HCT116 (cell line): ENCODE data around the gene WDR93. TPM values are rescaled to one million over a fixed set of nuclear protein-coding genes. Genes with fewer than 3 reads are reported as not detected.

Source experiments
- ATAC-seq: fragments of 200-7000 bp; cut with Tn5 transposase; 2 replicates; pipeline ENCODE4 v1.9.1; 2020; ENCODE audit warnings: mild to moderate bottlenecking, moderate library complexity
- BruUV-seq: library from RNA; stranded (reverse); fragments of 400-500 nt; replicated peaks from 2 replicates; lab custom pipeline; 2021; lab: Mats Ljungman, UMichigan
- CTCF ChIA-PET: fragments of 300-600 bp; sonication (Branson Sonifier 250); formaldehyde crosslinking; loops from one replicate; lab custom pipeline; 2021; ENCODE audit warnings: antibody characterized with exemption; lab: Charles Lee
- POLR2A ChIA-PET: fragments of 300-600, 350-600 bp; sonication (Branson Sonifier 250); formaldehyde crosslinking; loops from one replicate; lab custom pipeline; 2021; ENCODE audit warnings: antibody characterized with exemption; lab: Charles Lee
- RAD21 ChIA-PET, 2 experiments: fragments of 300-600 bp; sonication (Branson Sonifier 250); formaldehyde crosslinking; loops; one replicate each; lab custom pipeline; 2023; ENCODE audit warnings: low total read pairs in 2 of 2; ENCODE audit not compliant: uncharacterized antibody in 2 of 2, unreplicated experiment in 2 of 2, low non-redundant PET in 1 of 2; lab: Charles Lee
- DNase-seq: peaks from one replicate; pipeline ENCODE4 v3.0.0-alpha.2; 2010; ENCODE audit warnings: low read depth, low spot score
- H2AFZ ChIP-seq: fragments of 200-600 bp; shearing (Covaris generic), sonication (generic); 2 replicates; pipeline ENCODE4 v1.6.1; 2017; ENCODE audit warnings: low read depth, mixed run types, mixed read lengths, antibody characterized with exemption, low read length; ENCODE audit not compliant: poor library complexity, severe bottlenecking
- H3K27ac ChIP-seq: 2 replicates; pipeline ENCODE4 v1.5.1; 2012; ENCODE audit warnings: low read depth, low read length
- H3K27me3 ChIP-seq: fragments of 200-600 bp; sonication (generic); 2 replicates; pipeline ENCODE4 v1.6.1; 2016; ENCODE audit warnings: mixed run types, low read length, mixed read lengths; ENCODE audit not compliant: insufficient read depth
- H3K36me3 ChIP-seq, 2 experiments: fragments of 200-500 bp in 1 of 2; fragments of 200-600 bp in 1 of 2; sonication (Bioruptor generic) in 1 of 2; sonication (generic) in 1 of 2; 2 replicates each; pipeline versions ENCODE4 v1.5.1 to v1.6.1; 2014 to 2016; ENCODE audit warnings: low read length in 2 of 2, inconsistent platforms in 1 of 2, mixed read lengths in 1 of 2, mixed run types in 1 of 2; ENCODE audit not compliant: insufficient read depth in 2 of 2, control insufficient read depth in 1 of 2
- H3K4me1 ChIP-seq, 2 experiments: fragments of 200-600 bp in 1 of 2; sonication (generic) in 1 of 2; 2 replicates each; pipeline versions ENCODE4 v1.5.1 to v1.6.1; 2012 to 2017; ENCODE audit warnings: low read length in 2 of 2, inconsistent platforms in 1 of 2, mild to moderate bottlenecking in 1 of 2, mixed read lengths in 1 of 2, mixed run types in 1 of 2, moderate library complexity in 1 of 2; ENCODE audit not compliant: insufficient read depth in 2 of 2, control insufficient read depth in 1 of 2
- H3K4me2 ChIP-seq: fragments of 200-600 bp; sonication (generic); 2 replicates; pipeline ENCODE4 v1.6.1; 2017; ENCODE audit warnings: mixed run types, low read length, mixed read lengths
- H3K4me3 ChIP-seq, 2 experiments: fragments of 200-600 bp in 1 of 2; sonication (generic) in 1 of 2; replicated peaks in 1 of 2; 2 replicates each; pipeline ENCODE4 v1.5.1; 2011 to 2016; ENCODE audit warnings: low read length in 2 of 2, control low read depth in 1 of 2, low read depth in 1 of 2, mild to moderate bottlenecking in 1 of 2, mixed read lengths in 1 of 2, mixed run types in 1 of 2
- H3K79me2 ChIP-seq: fragments of 200-600 bp; sonication (generic); 2 replicates; pipeline ENCODE4 v1.6.1; 2017; ENCODE audit warnings: mild to moderate bottlenecking, mixed run types, low read length, moderate library complexity, mixed read lengths; ENCODE audit not compliant: insufficient read depth
- H3K9ac ChIP-seq: fragments of 200-600 bp; sonication (generic); 2 replicates; pipeline ENCODE4 v1.6.1; 2016; ENCODE audit warnings: low read length, mixed read lengths
- H3K9me2 ChIP-seq: fragments of 200-600 bp; sonication (generic), shearing (Covaris generic); 2 replicates; pipeline ENCODE4 v1.6.1; 2017; ENCODE audit warnings: mixed run types, mild to moderate bottlenecking, moderate library complexity; ENCODE audit not compliant: insufficient read depth
- H3K9me3 ChIP-seq, 2 experiments: fragments of 200-500 bp in 1 of 2; fragments of 200-600 bp in 1 of 2; sonication (Bioruptor generic) in 1 of 2; sonication (generic) in 1 of 2; 2 replicates each; pipeline ENCODE4 v1.6.1; 2014 to 2017; ENCODE audit warnings: low read length in 2 of 2, mixed read lengths in 2 of 2, inconsistent platforms in 1 of 2, low read depth in 1 of 2, mild to moderate bottlenecking in 1 of 2, mixed run types in 1 of 2, moderate library complexity in 1 of 2; ENCODE audit not compliant: control insufficient read depth in 1 of 2, insufficient read depth in 1 of 2
- H4K20me1 ChIP-seq: fragments of 200-600 bp; sonication (generic), shearing (Covaris generic); 2 replicates; pipeline ENCODE4 v1.6.1; 2017; ENCODE audit warnings: mixed run types, mild to moderate bottlenecking, moderate library complexity; ENCODE audit not compliant: insufficient read depth
- CBX3 ChIP-seq: IDR thresholded peaks from 2 replicates; pipeline ENCODE4 v1.6.1; 2012; ENCODE audit warnings: low read depth
- CEBPB ChIP-seq: IDR thresholded peaks from 2 replicates; pipeline ENCODE4 v1.6.1; 2012; ENCODE audit warnings: low read depth
- EGR1 ChIP-seq: IDR thresholded peaks from 2 replicates; pipeline ENCODE4 v1.6.1; 2012; ENCODE audit warnings: low read depth
- EZH2phosphoT487 ChIP-seq: fragments of 200-600 bp; IDR thresholded peaks from 2 replicates; pipeline ENCODE4 v1.6.1; 2018; ENCODE audit warnings: antibody characterized with exemption, borderline replicate concordance
- FOSL1 ChIP-seq: IDR thresholded peaks from 2 replicates; pipeline ENCODE4 v1.6.1; 2012; ENCODE audit warnings: low read depth
- JUND ChIP-seq: IDR thresholded peaks from 2 replicates; pipeline ENCODE4 v1.6.1; 2012
- POLR2A ChIP-seq: IDR thresholded peaks from 2 replicates; pipeline ENCODE4 v1.7.0; 2011; ENCODE audit warnings: borderline replicate concordance; ENCODE audit not compliant: insufficient read depth, insufficient read length; ENCODE audit errors: extremely low read depth
- POLR2AphosphoS5 ChIP-seq: IDR thresholded peaks from 2 replicates; pipeline ENCODE4 v1.6.1; 2011; ENCODE audit warnings: mild to moderate bottlenecking, low read depth, low read length, moderate library complexity
- SIN3A ChIP-seq: IDR thresholded peaks from 2 replicates; pipeline ENCODE4 v1.6.1; 2012; ENCODE audit warnings: low read depth
- SP1 ChIP-seq: IDR thresholded peaks from 2 replicates; pipeline ENCODE4 v1.6.1; 2012; ENCODE audit warnings: low read depth
- SRF ChIP-seq: IDR thresholded peaks from 2 replicates; pipeline ENCODE4 v1.6.1; 2012; ENCODE audit warnings: low read depth
- TCF7L2 ChIP-seq: IDR thresholded peaks from 2 replicates; pipeline ENCODE4 v1.7.0; 2011; ENCODE audit warnings: borderline replicate concordance, inconsistent platforms; ENCODE audit not compliant: insufficient read depth, insufficient read length; ENCODE audit errors: extremely low read depth
- YY1 ChIP-seq: IDR thresholded peaks from 2 replicates; pipeline ENCODE4 v1.6.1; 2011; ENCODE audit warnings: low read length, low read depth, moderate library complexity, mild to moderate bottlenecking; ENCODE audit not compliant: insufficient replicate concordance; ENCODE audit errors: extremely low read depth
- intact Hi-C: fragments of 100-400 bp; cut with micrococcal nuclease; formaldehyde crosslinking; loops from 2 replicates; pipeline ENCODE4 v1.10.0; 2022
- total RNA-seq: library from RNA; stranded (reverse); gene quantifications from one replicate; pipeline ENCODE4 v1.2.1, GENCODE V29; 2021; ENCODE audit not compliant: unreplicated experiment
- TF ChIP-seq, protein P1 (sequence below): IDR thresholded peaks from 2 replicates; pipeline ENCODE4 v1.6.1; 2012
- TF ChIP-seq, protein P2 (sequence below): IDR thresholded peaks from 2 replicates; pipeline ENCODE4 v1.6.1; 2012; ENCODE audit warnings: low read depth
- TF ChIP-seq, protein P3 (sequence below), 3 experiments: fragments of 200-600 bp in 1 of 3; sonication (generic) in 1 of 3; IDR thresholded peaks in 2 of 3; conservative IDR thresholded peaks in 1 of 3; 2 replicates each; pipeline ENCODE4 v1.5.1; 2012 to 2017; ENCODE audit warnings: low read depth in 2 of 3, low read length in 2 of 3, antibody characterized with exemption in 1 of 3, borderline replicate concordance in 1 of 3, control low read depth in 1 of 3, mild to moderate bottlenecking in 1 of 3, mixed read lengths in 1 of 3, mixed run types in 1 of 3, moderate library complexity in 1 of 3; ENCODE audit not compliant: insufficient read depth in 1 of 3
- TF ChIP-seq, protein P4 (sequence below): IDR thresholded peaks from 2 replicates; pipeline ENCODE4 v1.6.1; 2011; ENCODE audit warnings: mild to moderate bottlenecking, low read length, moderate library complexity; ENCODE audit not compliant: insufficient replicate concordance; ENCODE audit errors: extremely low read depth
- TF ChIP-seq, protein P5 (sequence below): IDR thresholded peaks from 2 replicates; pipeline ENCODE4 v1.6.1; 2012

WDR93 gene
- total RNA-seq, 1 experiment from 2014 or later: 0.42 TPM

DNA sequence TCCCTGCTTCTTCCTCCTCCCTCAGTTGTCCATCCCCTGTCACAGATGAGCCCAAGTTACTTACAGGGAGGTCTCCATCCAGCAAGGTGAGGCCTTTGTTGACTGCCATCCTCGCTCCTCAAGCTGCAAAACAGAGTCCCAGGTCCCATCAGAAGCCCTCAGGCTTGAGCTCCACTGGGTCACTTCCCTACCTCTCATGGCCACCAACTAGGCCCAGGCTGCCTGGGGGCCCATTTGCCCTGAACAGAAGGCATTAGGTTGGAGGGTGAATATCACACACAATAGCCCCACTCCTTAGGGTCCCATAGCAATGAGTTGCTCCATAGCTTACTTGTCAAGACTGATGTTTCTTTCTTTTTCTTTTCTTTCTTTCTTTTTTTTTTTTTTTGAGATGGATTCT is 13.2 kb upstream of the WDR93 start:
- no peaks in the 10 kb centered on the region for H3K4me1 ChIP-seq
- no peak overlapping the region for H3K4me3 ChIP-seq
- H3K79me2 ChIP-seq: no peaks in the 10 kb centered on the region
- no peaks in the 10 kb centered on the region for H3K9me2 ChIP-seq
- BruUV-seq: no TSS peak
- CTCF ChIA-PET: no interaction called here
- no peaks in the 10 kb centered on the region for H3K36me3 ChIP-seq
- intact Hi-C loops: no loop called here
- RAD21 ChIA-PET: no interaction called here
- TF ChIP-seq CEBPB: no peak
- no peak for TF ChIP-seq EZH2phosphoT487
- no peak for TF ChIP-seq FOSL1
- TF ChIP-seq POLR2AphosphoS5: no peak
- TF ChIP-seq POLR2A: no peak
- TF ChIP-seq, protein P1, sequence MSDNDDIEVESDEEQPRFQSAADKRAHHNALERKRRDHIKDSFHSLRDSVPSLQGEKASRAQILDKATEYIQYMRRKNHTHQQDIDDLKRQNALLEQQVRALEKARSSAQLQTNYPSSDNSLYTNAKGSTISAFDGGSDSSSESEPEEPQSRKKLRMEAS: no peak
- TF ChIP-seq, protein P2, sequence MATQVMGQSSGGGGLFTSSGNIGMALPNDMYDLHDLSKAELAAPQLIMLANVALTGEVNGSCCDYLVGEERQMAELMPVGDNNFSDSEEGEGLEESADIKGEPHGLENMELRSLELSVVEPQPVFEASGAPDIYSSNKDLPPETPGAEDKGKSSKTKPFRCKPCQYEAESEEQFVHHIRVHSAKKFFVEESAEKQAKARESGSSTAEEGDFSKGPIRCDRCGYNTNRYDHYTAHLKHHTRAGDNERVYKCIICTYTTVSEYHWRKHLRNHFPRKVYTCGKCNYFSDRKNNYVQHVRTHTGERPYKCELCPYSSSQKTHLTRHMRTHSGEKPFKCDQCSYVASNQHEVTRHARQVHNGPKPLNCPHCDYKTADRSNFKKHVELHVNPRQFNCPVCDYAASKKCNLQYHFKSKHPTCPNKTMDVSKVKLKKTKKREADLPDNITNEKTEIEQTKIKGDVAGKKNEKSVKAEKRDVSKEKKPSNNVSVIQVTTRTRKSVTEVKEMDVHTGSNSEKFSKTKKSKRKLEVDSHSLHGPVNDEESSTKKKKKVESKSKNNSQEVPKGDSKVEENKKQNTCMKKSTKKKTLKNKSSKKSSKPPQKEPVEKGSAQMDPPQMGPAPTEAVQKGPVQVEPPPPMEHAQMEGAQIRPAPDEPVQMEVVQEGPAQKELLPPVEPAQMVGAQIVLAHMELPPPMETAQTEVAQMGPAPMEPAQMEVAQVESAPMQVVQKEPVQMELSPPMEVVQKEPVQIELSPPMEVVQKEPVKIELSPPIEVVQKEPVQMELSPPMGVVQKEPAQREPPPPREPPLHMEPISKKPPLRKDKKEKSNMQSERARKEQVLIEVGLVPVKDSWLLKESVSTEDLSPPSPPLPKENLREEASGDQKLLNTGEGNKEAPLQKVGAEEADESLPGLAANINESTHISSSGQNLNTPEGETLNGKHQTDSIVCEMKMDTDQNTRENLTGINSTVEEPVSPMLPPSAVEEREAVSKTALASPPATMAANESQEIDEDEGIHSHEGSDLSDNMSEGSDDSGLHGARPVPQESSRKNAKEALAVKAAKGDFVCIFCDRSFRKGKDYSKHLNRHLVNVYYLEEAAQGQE: no peak
- TF ChIP-seq SRF: no peak
- no peak for TF ChIP-seq SP1
- TF ChIP-seq EGR1: no peak
- TF ChIP-seq, protein P3, sequence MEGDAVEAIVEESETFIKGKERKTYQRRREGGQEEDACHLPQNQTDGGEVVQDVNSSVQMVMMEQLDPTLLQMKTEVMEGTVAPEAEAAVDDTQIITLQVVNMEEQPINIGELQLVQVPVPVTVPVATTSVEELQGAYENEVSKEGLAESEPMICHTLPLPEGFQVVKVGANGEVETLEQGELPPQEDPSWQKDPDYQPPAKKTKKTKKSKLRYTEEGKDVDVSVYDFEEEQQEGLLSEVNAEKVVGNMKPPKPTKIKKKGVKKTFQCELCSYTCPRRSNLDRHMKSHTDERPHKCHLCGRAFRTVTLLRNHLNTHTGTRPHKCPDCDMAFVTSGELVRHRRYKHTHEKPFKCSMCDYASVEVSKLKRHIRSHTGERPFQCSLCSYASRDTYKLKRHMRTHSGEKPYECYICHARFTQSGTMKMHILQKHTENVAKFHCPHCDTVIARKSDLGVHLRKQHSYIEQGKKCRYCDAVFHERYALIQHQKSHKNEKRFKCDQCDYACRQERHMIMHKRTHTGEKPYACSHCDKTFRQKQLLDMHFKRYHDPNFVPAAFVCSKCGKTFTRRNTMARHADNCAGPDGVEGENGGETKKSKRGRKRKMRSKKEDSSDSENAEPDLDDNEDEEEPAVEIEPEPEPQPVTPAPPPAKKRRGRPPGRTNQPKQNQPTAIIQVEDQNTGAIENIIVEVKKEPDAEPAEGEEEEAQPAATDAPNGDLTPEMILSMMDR (IDR thresholded peaks at IDR 0.05 in 2 of 3, conservative IDR thresholded peaks at IDR 0.05 in 1 of 3; ENCODE audit: borderline replicate concordance in 1 of 3, insufficient read depth in 1 of 3, low read depth in 2 of 3, low read length in 2 of 3): no peak
- TF ChIP-seq, protein P4, sequence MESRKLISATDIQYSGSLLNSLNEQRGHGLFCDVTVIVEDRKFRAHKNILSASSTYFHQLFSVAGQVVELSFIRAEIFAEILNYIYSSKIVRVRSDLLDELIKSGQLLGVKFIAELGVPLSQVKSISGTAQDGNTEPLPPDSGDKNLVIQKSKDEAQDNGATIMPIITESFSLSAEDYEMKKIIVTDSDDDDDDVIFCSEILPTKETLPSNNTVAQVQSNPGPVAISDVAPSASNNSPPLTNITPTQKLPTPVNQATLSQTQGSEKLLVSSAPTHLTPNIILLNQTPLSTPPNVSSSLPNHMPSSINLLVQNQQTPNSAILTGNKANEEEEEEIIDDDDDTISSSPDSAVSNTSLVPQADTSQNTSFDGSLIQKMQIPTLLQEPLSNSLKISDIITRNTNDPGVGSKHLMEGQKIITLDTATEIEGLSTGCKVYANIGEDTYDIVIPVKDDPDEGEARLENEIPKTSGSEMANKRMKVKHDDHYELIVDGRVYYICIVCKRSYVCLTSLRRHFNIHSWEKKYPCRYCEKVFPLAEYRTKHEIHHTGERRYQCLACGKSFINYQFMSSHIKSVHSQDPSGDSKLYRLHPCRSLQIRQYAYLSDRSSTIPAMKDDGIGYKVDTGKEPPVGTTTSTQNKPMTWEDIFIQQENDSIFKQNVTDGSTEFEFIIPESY: no peak
- TF ChIP-seq, protein P5, sequence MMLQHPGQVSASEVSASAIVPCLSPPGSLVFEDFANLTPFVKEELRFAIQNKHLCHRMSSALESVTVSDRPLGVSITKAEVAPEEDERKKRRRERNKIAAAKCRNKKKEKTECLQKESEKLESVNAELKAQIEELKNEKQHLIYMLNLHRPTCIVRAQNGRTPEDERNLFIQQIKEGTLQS: no peak
- TF ChIP-seq TCF7L2: no peak
- TF ChIP-seq SIN3A: no peak
- TF ChIP-seq CBX3: no peak
- no peak for TF ChIP-seq JUND
- TF ChIP-seq YY1: no peak
- H3K4me2 ChIP-seq: no peak overlapping the region
- H3K27ac ChIP-seq: no peak overlapping the region
- H3K9me3 ChIP-seq: no peaks in the 10 kb centered on the region
- POLR2A ChIA-PET: no interaction called here
- ATAC-seq (no peak), DNase-seq (no peak)
- H3K27me3 ChIP-seq: no peaks in the 10 kb centered on the region
- H4K20me1 ChIP-seq: no peaks in the 10 kb centered on the region
- H2AFZ ChIP-seq: no peak overlapping the region
- no peak overlapping the region for H3K9ac ChIP-seq
